GM21526 (cell line): ENCODE measurements around the gene COL2A1.

Source experiments
- ATAC-seq: cut with Tn5 transposase; IDR thresholded peaks from one replicate; pipeline ENCODE4 v1.9.1; 2021; ENCODE audit warnings: moderate library complexity; ENCODE audit not compliant: unreplicated experiment, low FRiP score

Gene COL2A1

DNA sequence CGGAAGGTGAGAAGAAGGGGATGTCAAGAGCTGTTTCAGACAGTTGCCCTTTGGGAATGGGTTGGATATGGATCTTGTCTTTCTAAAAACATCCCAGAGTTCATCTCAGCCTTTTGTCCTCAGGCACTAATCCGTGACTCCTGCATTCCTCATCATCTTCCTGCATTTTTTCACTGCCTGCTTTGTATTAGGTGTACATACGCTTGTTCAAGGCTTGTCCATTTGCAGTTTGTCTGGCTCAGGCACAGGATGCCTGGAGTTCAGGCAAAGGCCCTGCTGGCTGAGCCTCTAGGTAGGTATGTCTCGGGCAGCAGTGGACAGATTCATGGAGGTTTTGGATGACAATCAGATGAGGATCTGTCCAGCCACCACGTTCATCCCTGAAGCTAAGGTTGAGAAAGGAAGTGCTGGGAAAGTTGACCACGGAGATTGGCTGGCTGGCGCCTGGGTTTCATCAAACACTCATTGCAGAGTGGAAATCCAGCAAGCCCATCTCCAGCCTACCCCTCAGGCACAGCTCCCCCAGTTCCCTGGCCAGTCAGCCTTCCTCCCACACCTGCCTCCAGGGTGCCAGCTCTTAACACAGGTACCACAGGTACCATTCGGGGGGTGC is 53.3 kb downstream of the COL2A1 start:
- no peak for ATAC-seq

GRCh38 chr12:47949441-47950341 is 54.6 kb downstream of the COL2A1 start:
- no peak for ATAC-seq

DNA sequence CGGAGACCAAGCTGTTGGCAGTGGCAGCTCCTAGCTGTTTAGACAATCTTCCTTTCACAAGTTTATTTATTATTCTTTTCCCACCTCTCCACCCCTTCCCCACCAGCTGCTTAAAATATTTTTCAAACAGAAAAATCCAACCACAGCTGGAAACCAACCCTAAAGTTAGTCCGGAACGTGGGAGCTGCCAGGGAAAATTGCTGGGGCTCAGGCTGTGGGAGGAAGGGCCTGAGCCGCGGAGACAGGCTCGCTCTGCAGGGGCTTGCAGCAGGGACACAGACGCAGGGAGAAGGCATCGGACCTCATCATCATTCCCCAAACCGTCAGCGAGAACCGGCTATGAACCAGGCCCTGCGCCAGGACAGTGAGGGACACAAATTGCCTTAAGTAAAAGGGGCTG is 56.9 kb downstream of the COL2A1 start:
- ATAC-seq, result no peak

GRCh38 chr12:47946413-47947323 is 57.6 kb downstream of the COL2A1 start:
- ATAC-seq, result no peak

- ATAC-seq, result no peak
Measured at GRCh38 chr12:47945341-47945728, 58.9 kb downstream of the COL2A1 start.

DNA sequence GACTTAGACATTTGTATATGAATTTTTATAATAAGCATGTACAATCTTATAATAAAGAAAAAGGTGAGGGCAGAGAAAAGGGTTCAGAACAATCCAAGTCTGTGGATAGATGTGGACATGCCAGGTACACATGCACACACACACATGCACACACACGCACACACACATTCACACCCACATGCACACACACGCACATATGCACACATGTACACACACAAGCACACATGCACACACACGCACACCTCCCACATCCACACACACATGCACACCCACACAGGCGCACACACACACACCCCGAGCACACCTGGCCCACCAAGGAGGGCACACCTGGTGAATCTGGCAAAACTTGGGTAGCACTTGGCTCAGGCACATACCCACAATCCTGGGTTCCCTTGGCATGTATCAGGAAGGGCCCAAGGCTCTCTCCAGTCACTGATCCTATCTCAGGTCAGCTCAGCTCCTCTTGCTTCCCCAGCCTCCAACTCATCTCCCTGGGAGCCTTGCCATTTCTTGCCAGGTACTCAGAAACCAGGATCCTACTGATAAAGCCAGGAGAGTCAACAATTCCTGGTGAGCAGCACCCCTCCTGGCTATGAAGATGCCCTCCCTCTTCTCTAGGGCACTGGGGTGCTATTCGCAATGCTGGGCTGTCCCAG is 59.5 kb downstream of the COL2A1 start:
- ATAC-seq, result no peak

DNA sequence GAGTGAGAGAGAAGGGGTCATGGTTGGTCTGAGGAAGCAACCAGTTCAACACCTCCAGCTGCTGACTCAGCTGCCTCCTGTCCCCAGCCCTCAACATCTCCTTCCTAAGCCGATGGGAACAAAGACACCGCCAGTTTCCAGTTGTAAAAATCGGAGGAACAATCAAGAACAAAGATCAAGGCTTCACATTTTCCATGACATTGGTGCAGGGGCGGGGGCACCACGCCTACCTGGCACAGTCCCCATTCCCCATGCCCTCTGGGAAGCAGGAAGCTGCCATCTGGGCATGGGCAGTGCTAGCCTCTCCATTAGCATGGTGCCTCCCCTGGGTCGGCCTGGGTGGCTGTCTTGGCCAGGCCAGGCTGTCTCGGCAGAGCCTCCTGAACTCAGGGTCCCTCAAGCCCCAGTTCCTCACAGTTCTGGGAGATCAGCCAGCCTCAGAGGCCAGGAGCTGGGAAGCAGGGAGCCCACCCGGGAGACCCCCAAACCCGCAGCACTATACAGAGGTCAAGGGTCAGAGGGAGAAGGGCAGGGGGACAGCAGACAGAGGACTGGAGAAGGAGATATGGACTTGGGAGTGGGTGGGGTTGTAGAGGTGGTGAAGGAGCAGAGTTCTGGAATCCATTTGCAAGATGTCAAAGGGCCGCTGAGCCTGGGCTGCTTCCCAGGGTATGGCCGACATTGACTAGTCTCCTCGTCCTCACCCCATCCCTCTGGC is 60.5 kb downstream of the COL2A1 start:
- ATAC-seq, result no peak

GRCh38 chr12:47942614-47943225 is 61.6 kb downstream of the COL2A1 start:
- ATAC-seq, result no peak

DNA sequence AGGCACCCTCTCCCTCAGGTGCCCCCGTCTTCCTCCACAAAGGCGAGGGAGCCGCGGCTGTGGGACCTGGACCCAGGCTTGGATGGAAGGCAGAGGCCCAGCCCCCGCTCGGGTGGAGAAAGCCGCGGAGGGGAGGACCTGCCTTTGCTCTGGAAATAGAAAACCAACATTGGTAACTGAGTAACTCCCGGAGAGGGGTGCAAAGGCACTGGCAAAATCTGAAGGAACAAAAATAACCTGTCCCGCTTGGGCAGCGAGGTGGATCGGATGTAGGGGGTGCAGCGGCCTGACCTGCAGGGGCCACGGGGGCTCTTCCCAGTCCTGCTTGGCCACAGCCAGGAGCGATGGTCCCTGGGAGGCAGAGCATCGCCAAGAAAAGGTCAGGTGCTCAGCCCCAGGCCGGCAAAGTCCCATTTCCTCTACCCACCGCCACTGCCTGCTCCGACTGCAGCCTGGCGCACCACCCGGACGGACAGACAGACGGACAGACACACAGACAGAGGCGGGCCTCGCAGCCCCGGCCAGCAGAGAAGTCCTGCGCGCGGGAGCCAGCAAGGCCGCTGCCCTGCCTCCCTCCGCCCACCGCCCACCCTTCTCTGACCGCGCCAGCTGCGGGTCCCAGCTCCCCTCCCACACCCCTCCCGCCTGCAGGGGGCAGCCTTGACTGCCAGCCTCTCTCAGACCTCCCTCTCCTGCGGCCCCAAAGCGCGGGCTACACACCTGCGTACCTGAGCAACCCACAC is 62.2 kb downstream of the COL2A1 start:
- ATAC-seq, result no peak

DNA sequence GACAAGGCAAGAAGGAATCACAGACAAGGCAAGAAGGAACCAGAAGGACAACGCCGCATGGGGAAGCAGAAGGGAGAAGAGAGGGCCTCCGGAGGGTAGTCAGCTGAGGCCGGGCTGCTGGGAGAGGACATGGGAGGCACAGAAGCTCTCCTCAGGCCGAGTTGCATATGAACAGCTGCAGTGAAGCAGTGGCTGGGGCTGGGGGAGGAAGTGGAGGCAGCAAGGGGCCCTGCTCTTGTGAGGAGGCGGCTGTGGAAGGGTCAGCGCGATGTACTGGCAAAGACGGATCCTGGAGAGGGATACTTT is 62.8 kb downstream of the COL2A1 start:
- ATAC-seq, result no peak

DNA sequence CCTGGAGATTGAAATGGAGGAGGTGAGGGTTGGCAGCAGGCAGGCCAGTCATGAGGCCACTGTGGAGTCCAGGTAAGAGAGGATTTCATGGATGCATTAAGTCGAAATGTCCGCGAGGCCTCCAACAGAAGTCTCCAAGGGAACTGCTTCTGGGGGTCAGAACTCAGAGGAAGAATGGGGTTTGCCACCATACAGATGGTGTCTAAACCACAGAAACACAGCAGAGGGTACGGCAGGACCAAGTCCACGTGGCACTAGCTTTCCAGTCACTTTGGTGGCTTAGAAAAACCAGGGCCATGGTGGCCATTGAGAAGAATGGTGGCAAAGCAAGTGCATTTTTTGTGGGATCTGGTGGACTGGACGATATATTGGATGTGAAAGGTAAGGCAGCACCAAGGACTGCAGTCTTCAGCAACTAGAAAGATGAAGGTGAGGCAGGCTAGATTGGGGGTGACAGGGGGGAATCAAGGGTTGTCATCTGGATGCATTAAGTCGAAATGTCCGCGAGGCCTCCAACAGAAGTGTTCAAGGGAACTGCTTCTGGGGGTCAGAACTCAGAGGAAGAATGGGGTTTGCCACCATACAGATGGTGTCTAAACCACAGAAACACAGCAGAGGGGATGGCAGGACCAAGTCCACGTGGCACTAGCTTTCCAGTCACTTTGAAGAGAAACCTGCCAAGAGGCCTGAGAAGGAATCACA is 63.4 kb downstream of the COL2A1 start:
- ATAC-seq, result no peak

DNA sequence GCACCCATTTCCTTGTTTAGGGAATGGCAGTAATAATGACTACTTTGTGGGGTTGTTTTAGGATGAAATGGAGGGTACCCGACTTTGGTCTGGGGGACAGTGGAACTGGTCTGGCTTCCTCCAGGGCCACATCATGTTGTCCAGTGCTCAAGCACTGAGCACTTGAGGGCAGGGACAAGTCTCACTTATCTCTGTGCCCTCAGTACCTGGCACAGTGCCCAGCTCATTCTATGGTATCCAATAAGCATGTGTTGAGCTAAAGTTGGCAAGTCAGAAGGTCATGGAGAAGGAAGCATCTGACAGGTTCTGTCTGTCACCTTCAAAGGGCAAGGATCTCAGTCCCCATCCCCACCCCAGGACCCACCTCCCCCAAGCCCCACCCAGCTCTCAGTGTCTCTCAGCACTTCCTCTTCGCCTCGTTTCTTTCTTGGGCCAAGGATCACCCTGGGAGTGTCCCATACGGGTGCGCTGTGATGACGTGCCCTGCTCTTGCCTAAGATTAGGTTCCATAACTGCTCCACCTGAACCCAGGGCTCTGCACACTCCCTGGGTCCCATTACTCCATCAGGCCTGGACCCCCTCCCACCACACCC is 65.2 kb downstream of the COL2A1 start:
- no peak for ATAC-seq

GRCh38 chr12:47938594-47938993 is 65.7 kb downstream of the COL2A1 start:
- no peak for ATAC-seq

DNA sequence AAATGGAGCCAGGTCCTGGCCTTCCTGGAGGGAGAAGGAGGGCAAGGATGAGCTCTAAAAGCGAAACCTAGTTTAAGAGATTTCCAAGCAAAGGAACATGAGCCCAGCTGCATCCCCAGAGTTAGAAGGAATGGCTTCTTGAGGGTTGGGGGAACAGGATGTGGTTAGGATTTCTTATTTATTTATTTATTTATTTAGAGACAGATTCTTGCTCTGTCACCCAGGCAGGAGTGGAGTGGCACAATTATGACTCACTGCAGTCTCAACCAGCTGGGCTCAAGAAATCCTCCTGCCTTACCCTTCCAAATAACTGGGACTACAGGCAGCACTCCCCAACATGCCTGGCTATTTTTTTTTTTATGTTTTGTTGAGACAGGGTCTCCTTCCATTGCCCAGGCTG is 66.2 kb downstream of the COL2A1 start:
- ATAC-seq, result no peak

DNA sequence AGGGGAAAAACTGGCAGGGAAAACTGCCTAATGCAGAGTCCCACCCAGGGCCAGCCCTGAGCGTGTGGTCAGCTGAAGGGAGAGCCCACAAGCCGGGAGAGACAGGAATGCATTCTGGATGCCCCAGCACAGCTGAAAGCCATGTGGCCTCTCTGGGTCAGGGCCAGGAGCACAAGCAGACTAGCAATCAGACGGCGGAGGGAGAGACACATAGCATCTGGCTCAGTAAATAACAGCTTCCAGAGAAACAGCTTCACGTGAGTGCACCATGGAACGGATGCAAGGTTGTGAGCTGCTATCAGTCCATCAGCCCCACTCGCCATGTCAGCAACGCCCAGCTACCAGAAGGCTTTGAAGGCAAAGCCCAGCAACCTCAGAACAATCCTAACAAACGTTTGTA is 69.1 kb downstream of the COL2A1 start:
- ATAC-seq, result no peak

GRCh38 chr12:47931187-47931586 is 73.1 kb downstream of the COL2A1 start:
- no peak for ATAC-seq

DNA sequence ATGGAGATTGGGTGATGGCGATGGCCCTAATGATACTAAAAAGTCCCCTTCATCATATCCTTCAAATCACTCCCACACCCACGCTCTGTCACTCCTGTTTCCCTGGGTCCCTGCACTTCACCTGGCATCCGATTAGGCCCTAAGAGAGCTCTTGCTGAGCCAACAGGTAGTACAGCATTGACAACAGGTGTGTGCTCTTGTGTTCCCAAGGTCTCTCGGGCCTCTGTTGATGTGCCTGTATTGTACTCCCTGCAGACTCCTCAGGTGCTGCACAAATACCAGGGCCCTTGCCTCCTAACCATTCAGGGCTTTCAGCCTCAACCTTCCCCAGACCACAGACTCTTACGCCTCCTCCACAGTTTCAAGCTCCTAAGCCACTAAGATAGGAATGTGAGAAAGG is 73.6 kb downstream of the COL2A1 start:
- ATAC-seq, result no peak

- ATAC-seq, result no peak
Measured at GRCh38 chr12:47927346-47927745, 76.9 kb downstream of the COL2A1 start.
